Neuronal stem cell (in vitro differentiated cells): ENCODE results near the gene KLHL1.

Experiments
- DNase-seq: peaks from one replicate; pipeline ENCODE4 v3.0.0-alpha.2; 2013; ENCODE audit warnings: low spot score
- H2AFZ ChIP-seq: one replicate; pipeline ENCODE4 v1.6.1; 2013; ENCODE audit warnings: mild to moderate bottlenecking, low read length, inconsistent platforms
- H2AK5ac ChIP-seq: 2 replicates; pipeline ENCODE4 v1.6.1; 2013; ENCODE audit warnings: low read depth, mild to moderate bottlenecking, inconsistent platforms, low read length, moderate library complexity, mixed read lengths
- H2BK120ac ChIP-seq: 2 replicates; pipeline ENCODE4 v1.6.1; 2013; ENCODE audit warnings: low read depth, mild to moderate bottlenecking, inconsistent platforms, low read length, moderate library complexity, mixed read lengths
- H2BK12ac ChIP-seq: one replicate; pipeline ENCODE4 v1.6.1; 2013; ENCODE audit warnings: low read length, inconsistent platforms
- H2BK15ac ChIP-seq: 2 replicates; pipeline ENCODE4 v1.6.1; 2013; ENCODE audit warnings: mild to moderate bottlenecking, low read length, inconsistent platforms, mixed read lengths
- H2BK5ac ChIP-seq: one replicate; pipeline ENCODE4 v1.6.1; 2013; ENCODE audit warnings: inconsistent platforms, mild to moderate bottlenecking, low read length, moderate library complexity
- H3K14ac ChIP-seq: one replicate; pipeline ENCODE4 v1.6.1; 2013; ENCODE audit warnings: low read length, inconsistent platforms
- H3K18ac ChIP-seq: 2 replicates; pipeline ENCODE4 v1.6.1; 2013; ENCODE audit warnings: low read length, inconsistent platforms
- H3K23ac ChIP-seq: 2 replicates; pipeline ENCODE4 v1.6.1; 2013; ENCODE audit warnings: low read depth, mild to moderate bottlenecking, mixed read lengths, low read length, inconsistent platforms; ENCODE audit not compliant: poor library complexity
- H3K27ac ChIP-seq: replicated peaks from 3 replicates; pipeline ENCODE4 v1.5.1; 2013; ENCODE audit warnings: low read length, inconsistent platforms
- H3K27me3 ChIP-seq, 3 experiments: 2 replicates each; pipeline ENCODE4 v1.6.1; 2013; ENCODE audit warnings: low read length in 3 of 3, mild to moderate bottlenecking in 2 of 3, inconsistent platforms in 1 of 3, low read depth in 1 of 3, mixed read lengths in 1 of 3, moderate library complexity in 1 of 3; ENCODE audit not compliant: control insufficient read depth in 3 of 3, insufficient read depth in 3 of 3
- H3K36me3 ChIP-seq, 2 donors: replicated peaks in 1 of 2; 2 replicates each; pipeline ENCODE4 v1.6.1; 2013; ENCODE audit warnings: low read length in 2 of 2; ENCODE audit not compliant: control insufficient read depth in 2 of 2, insufficient read depth in 2 of 2
- H3K4ac ChIP-seq: 2 replicates; pipeline ENCODE4 v1.6.1; 2013; ENCODE audit warnings: inconsistent platforms, mild to moderate bottlenecking, low read length, moderate library complexity
- H3K4me1 ChIP-seq, 2 donors: 1 replicate in 1 of 2; 2 replicates in 1 of 2; pipeline ENCODE4 v1.6.1; 2013; ENCODE audit warnings: low read length in 2 of 2, low read depth in 1 of 2; ENCODE audit not compliant: control insufficient read depth in 2 of 2, insufficient read depth in 1 of 2
- H3K4me2 ChIP-seq: one replicate; pipeline ENCODE4 v1.6.1; 2013; ENCODE audit warnings: mild to moderate bottlenecking, low read length, inconsistent platforms; ENCODE audit not compliant: insufficient read depth, poor library complexity, severe bottlenecking
- H3K4me3 ChIP-seq, 2 donors: 2 replicates each; pipeline ENCODE4 v1.5.1; 2013; ENCODE audit warnings: low read length in 2 of 2, mild to moderate bottlenecking in 2 of 2, inconsistent platforms in 1 of 2, moderate library complexity in 1 of 2
- H3K79me1 ChIP-seq: one replicate; pipeline ENCODE4 v1.6.1; 2013; ENCODE audit warnings: low read depth, mild to moderate bottlenecking, inconsistent platforms, low read length, moderate library complexity
- H3K9ac ChIP-seq: one replicate; pipeline ENCODE4 v1.6.1; 2013; ENCODE audit warnings: mild to moderate bottlenecking, low read depth, low read length, inconsistent platforms; ENCODE audit not compliant: poor library complexity
- H3K9me3 ChIP-seq, 2 donors: replicated peaks in 1 of 2; 2 replicates each; pipeline versions ENCODE3 to v1.6.1; 2013; ENCODE audit warnings: low read length in 2 of 2, mild to moderate bottlenecking in 2 of 2, inconsistent platforms in 1 of 2, low read depth in 1 of 2, mixed read lengths in 1 of 2, moderate library complexity in 1 of 2; ENCODE audit not compliant: control insufficient read depth in 2 of 2, insufficient read depth in 1 of 2
- H4K8ac ChIP-seq: one replicate; pipeline ENCODE4 v1.6.1; 2013; ENCODE audit warnings: low read depth, mild to moderate bottlenecking, inconsistent platforms, low read length, moderate library complexity
- H4K91ac ChIP-seq: one replicate; pipeline ENCODE4 v1.6.1; 2013; ENCODE audit warnings: low read length, low read depth, mild to moderate bottlenecking, inconsistent platforms; ENCODE audit not compliant: poor library complexity
- WGBS, 2 donors: extraction: QIAGEN DNeasy Blood & Tissue Kit; methylation state at CpG; one replicate each; pipeline ENCODE4 v1.1.7; 2013; ENCODE audit warnings: missing lambda C conversion rate in 2 of 2, mixed read lengths in 1 of 2; ENCODE audit not compliant: insufficient read length in 2 of 2, insufficient replicate concordance in 1 of 2; ENCODE audit errors: extremely low coverage in 2 of 2; 5-methylcytosine and 5-hydroxymethylcytosine counted together

KLHL1 gene

DNA sequence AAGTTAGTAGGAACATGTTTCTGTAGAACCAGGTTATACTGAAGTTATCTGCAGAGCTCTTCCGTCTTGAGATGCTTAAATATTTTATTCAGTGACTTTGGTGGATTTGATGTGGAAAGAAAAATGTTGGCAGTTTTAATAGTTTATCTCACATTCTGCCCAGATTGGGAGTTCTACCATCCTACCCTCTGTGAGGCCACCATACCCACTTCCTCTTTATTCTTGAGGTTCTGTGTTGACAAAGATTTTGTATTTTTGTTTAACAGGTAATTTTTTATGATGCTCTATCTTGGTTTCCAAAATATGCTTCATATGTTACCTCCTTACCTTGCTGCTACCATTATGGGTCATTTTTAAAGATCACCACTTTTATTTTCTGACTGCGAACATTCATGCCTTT, 156.8 kb downstream of the KLHL1 start:
- H3K79me1 ChIP-seq, result no peaks in the 10 kb centered on the region

DNA sequence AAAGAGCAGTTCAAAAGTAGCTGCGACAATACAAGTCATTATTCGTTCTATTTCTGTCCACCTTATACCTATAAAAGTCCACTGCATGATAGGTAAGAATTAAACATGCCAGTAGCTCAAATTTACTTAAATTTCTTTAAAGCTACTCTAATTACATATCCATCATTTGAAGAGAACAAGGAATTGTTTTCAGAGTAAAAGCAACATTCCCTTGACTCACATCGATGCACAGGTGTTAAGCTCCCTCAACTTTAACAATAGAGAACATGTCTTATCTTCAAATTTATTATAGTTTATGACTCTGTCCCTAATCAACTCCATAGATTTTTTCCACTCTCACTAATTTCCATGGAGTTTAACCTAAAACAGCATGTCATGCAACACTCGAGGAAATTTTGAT, 158.1 kb downstream of the KLHL1 start:
- H3K27me3 ChIP-seq, result no peaks in the 10 kb centered on the region
- H3K4me3 ChIP-seq, result no peak overlapping the region
- H3K36me3 ChIP-seq, result no peaks in the 10 kb centered on the region
- WGBS, 2 donors, result no CpG with 5 or more reads among the region's 4 CpGs
- H4K91ac ChIP-seq, result no peak overlapping the region
- no peak overlapping the region for H2BK12ac ChIP-seq
- H3K9ac ChIP-seq, result no peak overlapping the region
- H2BK5ac ChIP-seq, result no peak overlapping the region
- no peak overlapping the region for H4K8ac ChIP-seq
- no peak overlapping the region for H2AK5ac ChIP-seq
- H3K9me3 ChIP-seq, result no peaks in the 10 kb centered on the region
- no peak overlapping the region for H3K27ac ChIP-seq
- H3K23ac ChIP-seq, result no peak overlapping the region
- DNase-seq, result no peak
- no peak overlapping the region for H3K18ac ChIP-seq
- no peak overlapping the region for H2BK120ac ChIP-seq
- H3K4me2 ChIP-seq, result no peak overlapping the region
- H2AFZ ChIP-seq, result no peak overlapping the region
- H3K14ac ChIP-seq, result no peak overlapping the region
- H3K79me1 ChIP-seq, result no peaks in the 10 kb centered on the region
- H3K4me1 ChIP-seq, result no peaks in the 10 kb centered on the region
- no peak overlapping the region for H2BK15ac ChIP-seq
- no peak overlapping the region for H3K4ac ChIP-seq

More for the DNA sequence above, 156.8 kb downstream of the KLHL1 start:
- H3K36me3 ChIP-seq, result no peaks in the 10 kb centered on the region
- no peak overlapping the region for H4K8ac ChIP-seq
- no peak overlapping the region for H2AK5ac ChIP-seq
- no peak overlapping the region for H3K18ac ChIP-seq
- H3K27me3 ChIP-seq, result no peaks in the 10 kb centered on the region
- no peak overlapping the region for H4K91ac ChIP-seq
- no peak overlapping the region for H3K14ac ChIP-seq
- H3K4me3 ChIP-seq, result no peak overlapping the region
- no peak overlapping the region for H3K4ac ChIP-seq
- H3K4me2 ChIP-seq, result no peak overlapping the region
- H2BK12ac ChIP-seq, result no peak overlapping the region
- no peak overlapping the region for H3K27ac ChIP-seq
- H2BK15ac ChIP-seq, result no peak overlapping the region
- no peak overlapping the region for H3K9ac ChIP-seq
- no peaks in the 10 kb centered on the region for H3K4me1 ChIP-seq
- no peak for DNase-seq
- no peak overlapping the region for H3K23ac ChIP-seq
- H2AFZ ChIP-seq, result no peak overlapping the region
- H3K9me3 ChIP-seq, result no peaks in the 10 kb centered on the region
- H2BK120ac ChIP-seq, result no peak overlapping the region
- no CpG with 5 or more reads among the region's 2 CpGs for WGBS, 2 donors
- H2BK5ac ChIP-seq, result no peak overlapping the region

DNA sequence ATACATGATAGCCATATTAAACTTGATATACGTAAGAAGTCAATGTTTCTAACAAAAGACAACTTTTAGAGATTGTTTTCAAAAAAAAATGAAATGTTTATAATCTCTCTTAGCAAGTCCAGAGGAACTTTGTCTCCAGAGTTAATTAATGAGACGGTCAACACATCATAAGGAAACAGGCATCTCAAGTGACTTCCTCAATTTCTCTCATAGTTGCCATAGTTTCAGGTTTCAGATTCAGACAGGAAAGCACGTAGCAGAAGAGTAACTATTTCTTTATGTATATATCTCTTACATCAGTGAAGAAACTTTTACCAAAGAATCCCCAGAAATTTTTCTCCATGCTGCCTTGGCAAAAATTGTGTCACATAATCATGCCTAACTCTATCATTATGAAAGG, 160.2 kb downstream of the KLHL1 start:
- no peak overlapping the region for H3K4ac ChIP-seq
- no peak overlapping the region for H2BK5ac ChIP-seq
- no peaks in the 10 kb centered on the region for H3K36me3 ChIP-seq
- no peak overlapping the region for H2BK12ac ChIP-seq
- no peaks in the 10 kb centered on the region for H3K9me3 ChIP-seq
- WGBS, 2 donors, result no CpG with 5 or more reads among the region's 3 CpGs
- H3K4me1 ChIP-seq, result no peaks in the 10 kb centered on the region
- H3K27ac ChIP-seq, result no peak overlapping the region
- no peak overlapping the region for H2AK5ac ChIP-seq
- H3K79me1 ChIP-seq, result no peaks in the 10 kb centered on the region
- no peaks in the 10 kb centered on the region for H3K27me3 ChIP-seq
- H4K91ac ChIP-seq, result no peak overlapping the region
- H3K4me2 ChIP-seq, result no peak overlapping the region
- no peak overlapping the region for H3K9ac ChIP-seq
- no peak overlapping the region for H3K14ac ChIP-seq
- DNase-seq, result no peak
- no peak overlapping the region for H3K23ac ChIP-seq
- no peak overlapping the region for H4K8ac ChIP-seq
- H2BK120ac ChIP-seq, result no peak overlapping the region
- H3K18ac ChIP-seq, result no peak overlapping the region
- H2AFZ ChIP-seq, result no peak overlapping the region
- no peak overlapping the region for H2BK15ac ChIP-seq
- no peak overlapping the region for H3K4me3 ChIP-seq

DNA sequence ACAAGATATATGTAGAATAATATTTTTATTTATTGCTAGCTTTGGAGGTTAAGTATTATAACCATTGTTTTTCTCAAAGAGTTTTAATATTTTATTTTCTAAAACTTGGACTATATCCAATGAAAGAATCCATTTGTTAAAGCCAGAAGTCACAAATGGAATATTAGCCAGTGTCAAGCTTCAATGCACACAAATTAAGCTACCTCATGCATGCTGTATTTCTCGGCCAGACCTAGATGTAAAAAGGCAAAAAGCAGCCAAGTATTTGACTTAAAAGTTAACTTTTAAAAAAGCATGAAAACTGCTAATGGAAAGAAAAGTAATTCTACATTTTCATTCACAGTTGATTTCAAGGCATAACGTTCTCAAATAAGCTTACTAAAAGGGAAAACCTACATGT, 160.7 kb downstream of the KLHL1 start:
- Histone ChIP-seq H2AFZ (no peak overlapping the region), H2BK120ac (no peak overlapping the region), H2BK15ac (no peak overlapping the region), H3K79me1 (no peaks in the 10 kb centered on the region), H2AK5ac (no peak overlapping the region), H3K27ac (no peak overlapping the region), H3K9ac (no peak overlapping the region), H2BK5ac (no peak overlapping the region), H3K23ac (no peak overlapping the region), H3K4ac (no peak overlapping the region), H3K36me3 (no peaks in the 10 kb centered on the region), H4K91ac (no peak overlapping the region), H3K4me1 (no peaks in the 10 kb centered on the region), H3K4me3 (no peak overlapping the region), H2BK12ac (no peak overlapping the region), H3K14ac (no peak overlapping the region), H4K8ac (no peak overlapping the region), H3K4me2 (no peak overlapping the region), H3K27me3 (no peaks in the 10 kb centered on the region), H3K18ac (no peak overlapping the region), H3K9me3 (no peaks in the 10 kb centered on the region)
- no peak for DNase-seq
- WGBS, 2 donors, result no CpG with 5 or more reads among the region's 2 CpGs
